Measurements from ENCODE around the gene MRPL34. TPM values are rescaled to one million over a fixed set of nuclear protein-coding genes. Genes with fewer than 3 reads are reported as not detected.

MRPL34 gene
- total and polyA plus RNA-seq, 9 of the 15 experiments (the other 6 are each of a cell fraction or from before 2014, with no cell fraction given), result 11.5 to 256 (median 72.5) TPM

GRCh38 chr19:17281391-17282304 is 24.0 kb upstream of the MRPL34 start, which contains the start of gene ANKLE1 (continued):
- TF ChIP-seq HDGF (IDR thresholded peaks at IDR 0.05) (no peak), NFIX (CRISPR knock-in tag; IDR thresholded peaks at IDR 0.05; ENCODE audit: low read depth) (no peak), ZNF398 (CRISPR knock-in tag; IDR thresholded peaks at IDR 0.05) (no peak), ZNF282 (CRISPR knock-in tag; IDR thresholded peaks at IDR 0.05) (no peak), E2F8 (IDR thresholded peaks at IDR 0.05; ENCODE audit: low read depth, partially characterized antibody) (no peak), NR0B1 (IDR thresholded peaks at IDR 0.05; ENCODE audit: partially characterized antibody) (no peak), POLR3A (IDR thresholded peaks at IDR 0.05; ENCODE audit: borderline replicate concordance, extremely low read depth, insufficient read depth, insufficient read length) (no peak), BMI1 (IDR thresholded peaks at IDR 0.05; ENCODE audit: low read length) (no peak), PML (IDR thresholded peaks at IDR 0.05; ENCODE audit: low read length) (no peak), REST (IDR thresholded peaks at IDR 0.05; ENCODE audit: borderline replicate concordance) (no peak), REST (CRISPR knock-in tag; IDR thresholded peaks at IDR 0.05; ENCODE audit: low read depth) (no peak)

Measured in K562 (cell line).